Measurements from ENCODE around the gene CUBN.

The CUBN gene

GRCh38 chr10:17086865-17087367, 42.7 kb downstream of the CUBN start:
- Histone ChIP-seq H3K9me3 (ENCODE audit: control insufficient read depth, low read length) (peaks cover 2% of the 10 kb centered on the region), H3K4me2 (ENCODE audit: low read length) (no peak overlapping the region), H3K9ac (no peak overlapping the region), H3K36me3 (ENCODE audit: control insufficient read depth, insufficient read depth, low read length) (no peaks in the 10 kb centered on the region), H3K4me1 (no peaks in the 10 kb centered on the region), H3K79me2 (no peaks in the 10 kb centered on the region), H2AFZ (no peak overlapping the region), H3K4me3 (ENCODE audit: low read depth, low read length) (no peak overlapping the region), H3K27me3 (ENCODE audit: control insufficient read depth, insufficient read depth, low read length) (no peaks in the 10 kb centered on the region), H3K27ac (no peak overlapping the region)
- TF ChIP-seq, protein P1, sequence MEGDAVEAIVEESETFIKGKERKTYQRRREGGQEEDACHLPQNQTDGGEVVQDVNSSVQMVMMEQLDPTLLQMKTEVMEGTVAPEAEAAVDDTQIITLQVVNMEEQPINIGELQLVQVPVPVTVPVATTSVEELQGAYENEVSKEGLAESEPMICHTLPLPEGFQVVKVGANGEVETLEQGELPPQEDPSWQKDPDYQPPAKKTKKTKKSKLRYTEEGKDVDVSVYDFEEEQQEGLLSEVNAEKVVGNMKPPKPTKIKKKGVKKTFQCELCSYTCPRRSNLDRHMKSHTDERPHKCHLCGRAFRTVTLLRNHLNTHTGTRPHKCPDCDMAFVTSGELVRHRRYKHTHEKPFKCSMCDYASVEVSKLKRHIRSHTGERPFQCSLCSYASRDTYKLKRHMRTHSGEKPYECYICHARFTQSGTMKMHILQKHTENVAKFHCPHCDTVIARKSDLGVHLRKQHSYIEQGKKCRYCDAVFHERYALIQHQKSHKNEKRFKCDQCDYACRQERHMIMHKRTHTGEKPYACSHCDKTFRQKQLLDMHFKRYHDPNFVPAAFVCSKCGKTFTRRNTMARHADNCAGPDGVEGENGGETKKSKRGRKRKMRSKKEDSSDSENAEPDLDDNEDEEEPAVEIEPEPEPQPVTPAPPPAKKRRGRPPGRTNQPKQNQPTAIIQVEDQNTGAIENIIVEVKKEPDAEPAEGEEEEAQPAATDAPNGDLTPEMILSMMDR (IDR thresholded peaks at IDR 0.05): no peak

DNA sequence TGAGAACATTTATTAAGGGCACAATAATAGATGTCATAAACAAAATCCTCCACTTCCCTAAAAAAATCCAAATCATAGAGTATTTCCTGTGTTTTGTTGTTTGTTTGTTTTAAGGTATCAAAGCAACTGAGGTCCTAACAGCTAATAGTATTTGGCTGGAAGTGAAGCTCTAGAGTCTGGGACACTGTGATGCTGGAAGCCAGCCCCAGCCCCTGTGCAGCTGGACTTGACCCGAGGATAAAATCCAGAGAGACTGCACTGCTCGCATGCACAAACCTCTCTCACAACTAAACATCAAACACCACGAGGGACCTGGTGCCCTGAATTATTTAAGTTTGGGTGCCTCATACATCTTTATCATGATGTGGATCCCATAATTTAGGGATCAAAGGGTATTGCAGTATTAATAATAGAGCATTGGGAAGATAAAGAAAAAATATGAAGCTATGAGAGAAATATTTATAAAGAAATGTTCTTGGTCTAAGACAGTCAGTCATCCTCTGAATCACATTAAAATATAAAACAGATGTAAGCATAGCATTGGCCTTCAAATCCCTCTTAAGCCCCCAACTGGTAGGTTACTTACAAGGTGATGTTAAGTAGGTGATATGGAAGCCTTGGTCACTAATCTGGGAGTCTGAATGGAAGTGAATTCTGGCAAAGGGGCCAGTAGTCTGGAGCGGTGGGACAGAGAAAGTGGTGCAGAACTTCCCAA, 44.4 kb downstream of the CUBN start:
- Histone ChIP-seq H3K27me3 (ENCODE audit: control insufficient read depth, insufficient read depth, low read length) (no peaks in the 10 kb centered on the region), H3K27ac (no peak overlapping the region), H3K4me1 (no peaks in the 10 kb centered on the region), H3K9ac (no peak overlapping the region), H3K9me3 (ENCODE audit: control insufficient read depth, low read length) (peaks cover 2% of the 10 kb centered on the region), H3K4me2 (ENCODE audit: low read length) (no peak overlapping the region), H2AFZ (no peak overlapping the region), H3K4me3 (ENCODE audit: low read depth, low read length) (no peak overlapping the region), H3K36me3 (ENCODE audit: control insufficient read depth, insufficient read depth, low read length) (no peaks in the 10 kb centered on the region), H3K79me2 (no peaks in the 10 kb centered on the region)
- TF ChIP-seq, protein P1 (IDR thresholded peaks at IDR 0.05): no peak

DNA sequence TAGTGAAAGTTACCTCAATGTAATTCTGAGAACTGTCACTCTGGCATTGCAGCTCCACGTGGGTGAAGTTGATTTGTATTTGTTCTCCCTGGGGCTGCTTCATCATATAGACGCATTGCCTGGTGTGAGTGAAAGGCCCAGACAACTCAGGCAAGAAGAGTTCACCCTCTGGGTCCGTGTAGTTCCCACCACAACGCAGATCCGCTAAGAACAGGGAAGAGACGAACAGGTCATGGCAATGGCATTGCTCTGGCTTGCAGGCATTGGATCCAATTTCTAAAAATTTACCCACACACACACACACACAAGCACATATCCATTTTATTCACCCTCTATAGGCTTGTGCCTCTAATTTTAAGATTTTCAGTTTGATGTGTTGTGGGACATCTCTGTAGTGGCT, 45.4 kb downstream of the CUBN start:
- H3K27ac ChIP-seq: no peak overlapping the region
- no peaks in the 10 kb centered on the region for H3K36me3 ChIP-seq (ENCODE audit: control insufficient read depth, insufficient read depth, low read length)
- no peaks in the 10 kb centered on the region for H3K79me2 ChIP-seq
- peaks cover 2% of the 10 kb centered on the region for H3K9me3 ChIP-seq (ENCODE audit: control insufficient read depth, low read length)
- no peak overlapping the region for H3K9ac ChIP-seq
- H3K27me3 ChIP-seq (ENCODE audit: control insufficient read depth, insufficient read depth, low read length): no peaks in the 10 kb centered on the region
- no peaks in the 10 kb centered on the region for H3K4me1 ChIP-seq
- TF ChIP-seq, protein P1 (IDR thresholded peaks at IDR 0.05): no peak
- H2AFZ ChIP-seq: no peak overlapping the region
- H3K4me3 ChIP-seq (ENCODE audit: low read depth, low read length): no peak overlapping the region
- H3K4me2 ChIP-seq (ENCODE audit: low read length): no peak overlapping the region

DNA sequence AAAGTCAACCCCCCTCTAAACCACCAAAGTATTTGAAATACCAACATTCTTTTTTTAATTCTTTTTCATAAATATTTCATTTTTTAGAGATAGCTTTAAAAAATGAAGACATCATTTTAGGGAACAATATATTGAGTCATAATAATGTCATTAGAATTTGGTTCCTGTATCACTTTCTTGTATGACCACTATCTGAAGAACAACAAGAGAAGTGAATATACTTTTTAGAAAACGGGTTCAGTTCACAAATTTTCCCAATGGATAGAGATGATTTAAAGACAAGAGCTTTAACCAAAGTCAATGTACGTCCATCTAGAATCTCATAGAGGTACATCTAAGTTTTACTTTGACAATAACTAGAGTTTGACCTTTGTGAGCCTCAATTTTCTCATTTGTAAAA, 48.2 kb downstream of the CUBN start:
- Histone ChIP-seq H3K4me3 (ENCODE audit: low read depth, low read length) (no peak overlapping the region), H2AFZ (no peak overlapping the region), H3K27ac (no peak overlapping the region), H3K79me2 (no peaks in the 10 kb centered on the region), H3K36me3 (ENCODE audit: control insufficient read depth, insufficient read depth, low read length) (no peaks in the 10 kb centered on the region), H3K9ac (no peak overlapping the region), H3K4me1 (no peaks in the 10 kb centered on the region), H3K9me3 (ENCODE audit: control insufficient read depth, low read length) (peaks cover 2% of the 10 kb centered on the region), H3K27me3 (ENCODE audit: control insufficient read depth, insufficient read depth, low read length) (no peaks in the 10 kb centered on the region), H3K4me2 (ENCODE audit: low read length) (no peak overlapping the region)
- TF ChIP-seq, protein P1 (IDR thresholded peaks at IDR 0.05): no peak

DNA sequence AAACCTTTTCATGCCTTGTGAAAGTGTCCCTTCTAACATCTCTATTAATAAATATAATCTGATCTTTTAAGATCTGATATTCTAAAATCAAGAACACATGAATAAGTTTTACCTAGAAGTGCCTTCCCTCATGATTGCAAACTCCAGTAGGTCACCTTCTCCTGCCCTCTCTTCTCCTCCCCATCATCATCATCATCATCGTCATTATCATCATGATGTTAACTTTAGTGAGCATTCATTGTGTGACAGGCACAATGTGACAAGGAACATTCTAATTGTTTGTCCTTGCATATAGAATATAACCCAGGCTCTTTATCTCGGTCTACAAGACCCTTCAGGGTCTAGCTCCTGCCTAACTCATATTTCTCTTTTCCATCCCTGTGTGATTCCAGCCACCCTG, 51.7 kb downstream of the CUBN start:
- Histone ChIP-seq H3K27me3 (ENCODE audit: control insufficient read depth, insufficient read depth, low read length) (no peaks in the 10 kb centered on the region), H3K79me2 (no peaks in the 10 kb centered on the region), H3K9me3 (ENCODE audit: control insufficient read depth, low read length) (peaks cover 2% of the 10 kb centered on the region), H3K9ac (no peak overlapping the region), H3K36me3 (ENCODE audit: control insufficient read depth, insufficient read depth, low read length) (no peaks in the 10 kb centered on the region), H3K27ac (no peak overlapping the region), H3K4me3 (ENCODE audit: low read depth, low read length) (no peak overlapping the region), H3K4me1 (no peaks in the 10 kb centered on the region), H3K4me2 (ENCODE audit: low read length) (no peak overlapping the region), H2AFZ (no peak overlapping the region)
- TF ChIP-seq, protein P1 (IDR thresholded peaks at IDR 0.05): no peak

Data from parathyroid adenoma (tissue), 2 donors.